HEK293T (cell line): Measurements from ENCODE around the gene METTL25B.
A peak's percentile ranks its signal among the peaks of the same experiment; 100 is the strongest.

ENCODE experiments used
- CTCF ChIA-PET: fragments of 350-600 bp; formaldehyde crosslinking; extraction: SDS; loops from one replicate; lab custom pipeline; 2021; ENCODE audit warnings: antibody characterized with exemption, inconsistent platforms; lab: Yijun Ruan, JAX
- POLR2A ChIA-PET: fragments of 350-600 bp; formaldehyde crosslinking; extraction: SDS; loops from one replicate; lab custom pipeline; 2020; ENCODE audit warnings: antibody characterized with exemption, inconsistent platforms; lab: Yijun Ruan, JAX
- DNase-seq: peaks from one replicate; pipeline ENCODE4 v3.0.0; 2012; ENCODE audit warnings: mixed read lengths; ENCODE audit errors: extremely low spot score
- ARNT ChIP-seq: fragments of 450-650 bp; IDR thresholded peaks from 2 replicates; pipeline ENCODE4 v1.6.1; 2017; ENCODE audit warnings: mild to moderate bottlenecking
- BHLHE40 ChIP-seq: fragments of 450-650 bp; IDR thresholded peaks from 2 replicates; pipeline ENCODE4 v1.6.1; 2016; ENCODE audit warnings: mild to moderate bottlenecking, moderate library complexity, borderline replicate concordance
- CTBP1 ChIP-seq: fragments of 450-650 bp; IDR thresholded peaks from 2 replicates; pipeline ENCODE4 v1.6.1; 2016; ENCODE audit warnings: borderline replicate concordance
- ELF4 ChIP-seq: fragments of 450-650 bp; IDR thresholded peaks from 2 replicates; pipeline ENCODE4 v1.6.1; 2017; ENCODE audit warnings: antibody characterized with exemption
- FOXA1 ChIP-seq: fragments of 450-650 bp; IDR thresholded peaks from 2 replicates; pipeline ENCODE4 v1.6.1; 2016; ENCODE audit warnings: mild to moderate bottlenecking
- FOXK2 ChIP-seq: fragments of 450-650 bp; IDR thresholded peaks from 2 replicates; pipeline ENCODE4 v1.6.1; 2016; ENCODE audit warnings: mild to moderate bottlenecking
- FOXM1 ChIP-seq: fragments of 450-650 bp; IDR thresholded peaks from 2 replicates; pipeline ENCODE4 v1.6.1; 2017; ENCODE audit warnings: mild to moderate bottlenecking, borderline replicate concordance
- HDGF ChIP-seq: fragments of 450-650 bp; IDR thresholded peaks from 2 replicates; pipeline ENCODE4 v1.6.1; 2017; ENCODE audit warnings: antibody characterized with exemption, borderline replicate concordance
- L3MBTL2 ChIP-seq: fragments of 450-650 bp; conservative IDR thresholded peaks from 2 replicates; pipeline ENCODE4 v1.6.1; 2016; ENCODE audit warnings: mild to moderate bottlenecking
- LEF1 ChIP-seq: fragments of 450-650 bp; IDR thresholded peaks from 2 replicates; pipeline ENCODE4 v1.6.1; 2017; ENCODE audit warnings: mild to moderate bottlenecking, borderline replicate concordance
- NFRKB ChIP-seq: fragments of 450-650 bp; IDR thresholded peaks from 2 replicates; pipeline ENCODE4 v1.6.1; 2016; ENCODE audit warnings: mild to moderate bottlenecking, moderate library complexity
- PKNOX1 ChIP-seq: fragments of 450-650 bp; IDR thresholded peaks from 2 replicates; pipeline ENCODE4 v1.6.1; 2016
- SP1 ChIP-seq: fragments of 450-650 bp; IDR thresholded peaks from 2 replicates; pipeline ENCODE4 v1.6.1; 2017
- SUZ12 ChIP-seq: fragments of 450-650 bp; IDR thresholded peaks from 2 replicates; pipeline ENCODE4 v1.6.1; 2016; ENCODE audit warnings: mild to moderate bottlenecking
- TARDBP ChIP-seq: fragments of 450-650 bp; IDR thresholded peaks from 2 replicates; pipeline ENCODE4 v1.6.1; 2016
- ZNF384 ChIP-seq: fragments of 450-650 bp; IDR thresholded peaks from 2 replicates; pipeline ENCODE4 v1.6.1; 2016

METTL25B gene

GRCh38 chr1:156727926-156728598, at the start of gene METTL25B:
Gene METTL25B, plus strand, starts transcription at chr1:156728469. Its CDS starts 636 bp downstream, at chr1:156729105.
- TF ChIP-seq L3MBTL2: peak; percentile 58
- peak; percentile 57; the same call in 1 of the 2 replicates for TF ChIP-seq ELF4
- no peak for TF ChIP-seq FOXA1
- peak; percentile 85 for DNase-seq
- ChIA-PET CTCF (interaction anchor here (0.6 to 5.2 kb wide), 11 partner anchors 8 to 162 kb away, joined by 3 to 335 read pairs (median 11); partner anchors contain the start of genes CRABP2, INSRR and NTRK1), POLR2A (interaction anchor here (0.6 to 7.4 kb wide), 51 partner anchors 9 to 227 kb away, joined by 3 to 137 read pairs (median 5); partner anchors contain the start of genes CRABP2, HAPLN2, HDGF and INSRR)

GRCh38 chr1:156680056-156680455, 48.2 kb upstream of the METTL25B start:
- CTCF ChIA-PET: interaction anchor here (0.7 to 6.6 kb wide), 5 partner anchors 9 to 46 kb away, joined by 5 to 70 read pairs (median 9); partner anchors contain the start of gene CRABP2

GRCh38 chr1:156681196-156681960, 46.9 kb upstream of the METTL25B start:
- DNase-seq: no peak
- ChIA-PET CTCF (interaction anchor here (0.6 to 6.6 kb wide), 10 partner anchors 8 to 57 kb away, joined by 3 to 70 read pairs (median 4); no protein-coding TSS in a partner anchor), POLR2A (interaction anchor here (1.2 to 8.1 kb wide), 4 partner anchors 22 to 57 kb away, joined by 4 to 122 read pairs (median 7); partner anchors contain the start of genes ISG20L2 and METTL25B)
- TF ChIP-seq FOXA1 (no peak), FOXK2 (no peak), BHLHE40 (no peak), ARNT (no peak), LEF1 (no peak), ELF4 (no peak), SP1 (no peak), HDGF (no peak), NFRKB (no peak), CTBP1 (no peak), SUZ12 (no peak), ZNF384 (no peak), FOXM1 (no peak), TARDBP (no peak), PKNOX1 (no peak), L3MBTL2 (no peak)

More at GRCh38 chr1:156680056-156680455, 48.2 kb upstream of the METTL25B start:
- no peak for DNase-seq
- POLR2A ChIA-PET: interaction anchor here (1.6 to 8.1 kb wide), 3 partner anchors 20 to 55 kb away, joined by 6 to 122 read pairs (median 7); partner anchors contain the start of genes ISG20L2 and METTL25B
- no peak for TF ChIP-seq NFRKB
- no peak for TF ChIP-seq L3MBTL2
- no peak for TF ChIP-seq BHLHE40
- no peak for TF ChIP-seq TARDBP

- ChIA-PET POLR2A (interaction anchor here (1.2 to 2.6 kb wide), 5 partner anchors 22 to 58 kb away, joined by 3 to 7 read pairs (median 5); partner anchors contain the start of genes CRABP2, ISG20L2 and METTL25B), CTCF (interaction anchor here (0.6 to 2.7 kb wide), 10 partner anchors 11 to 58 kb away, joined by 3 to 9 read pairs (median 4); no protein-coding TSS in a partner anchor)
- DNase-seq: no peak
- TF ChIP-seq HDGF: no peak
- TF ChIP-seq BHLHE40: no peak
- TF ChIP-seq ELF4: no peak
- no peak for TF ChIP-seq LEF1
- no peak for TF ChIP-seq NFRKB
- no peak for TF ChIP-seq ARNT
- TF ChIP-seq CTBP1: no peak
- TF ChIP-seq FOXA1: no peak
Measured at GRCh38 chr1:156682166-156682890, 45.9 kb upstream of the METTL25B start.

GRCh38 chr1:156684227-156684782, 44.0 kb upstream of the METTL25B start:
- DNase-seq: no peak
- ChIA-PET POLR2A (interaction anchor here (1.3 to 2.6 kb wide), 3 partner anchors 21 to 60 kb away, joined by 3 to 8 read pairs (median 7); partner anchors contain the start of genes CRABP2, ISG20L2 and METTL25B), CTCF (interaction anchor here (0.6 to 3.1 kb wide), 5 partner anchors 9 to 226 kb away, joined by 3 to 19 read pairs (median 6); partner anchors contain the start of gene CRABP2)
- TF ChIP-seq ARNT: no peak
- no peak for TF ChIP-seq TARDBP
- no peak for TF ChIP-seq L3MBTL2
- TF ChIP-seq LEF1: no peak
- no peak for TF ChIP-seq FOXM1
- TF ChIP-seq HDGF: no peak
- no peak for TF ChIP-seq FOXK2
- no peak for TF ChIP-seq ELF4
- TF ChIP-seq BHLHE40: no peak
- TF ChIP-seq CTBP1: no peak
- TF ChIP-seq ZNF384: no peak
- no peak for TF ChIP-seq NFRKB
- TF ChIP-seq SP1: no peak
- no peak for TF ChIP-seq FOXA1
- no peak for TF ChIP-seq SUZ12
- no peak for TF ChIP-seq PKNOX1
